ENCODE results near the gene TTF2. TPM values are rescaled to one million over a fixed set of nuclear protein-coding genes. Genes with fewer than 3 reads are reported as not detected.

TTF2 gene
- total RNA-seq, 2 donors from 2014 or later = 11.2 to 11.6 TPM

DNA sequence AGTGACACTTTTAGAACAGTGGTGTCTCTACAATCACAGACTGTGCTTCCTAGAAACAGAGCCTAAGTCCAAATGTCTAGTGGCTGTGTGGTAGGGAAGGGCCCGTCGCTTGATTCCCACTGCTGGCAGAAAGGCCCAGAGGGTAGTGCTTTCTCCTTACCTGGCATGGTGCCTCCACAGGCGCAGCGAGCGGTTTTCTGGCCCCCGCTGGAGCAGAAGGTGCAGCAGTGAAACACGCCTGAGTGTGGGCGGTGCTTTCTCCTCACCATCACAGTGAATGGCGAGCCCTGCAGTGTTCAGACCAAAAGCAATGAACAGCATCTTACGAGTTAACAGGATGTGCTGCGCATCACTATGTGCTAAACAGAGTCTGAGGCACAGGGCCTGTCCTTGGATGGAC lies 53.1 kb downstream of the TTF2 start:
- Histone ChIP-seq H3K9me3 (no peaks in the 10 kb centered on the region), H3K36me3 (no peaks in the 10 kb centered on the region), H3K27ac (no peak overlapping the region), H3K27me3 (replicated peaks; ENCODE audit: insufficient read depth) (no peaks in the 10 kb centered on the region), H3K4me1 (replicated peaks) (no peaks in the 10 kb centered on the region), H3K4me3 (no peak overlapping the region)
- DNase-seq (ENCODE audit: low spot score) = no peak
- 92% methylated on average over 11 of the region's 11 CpGs for WGBS
- intact Hi-C loops (cut with DNase I) = no loop called here
- TF ChIP-seq POLR2A (IDR thresholded peaks at IDR 0.05) (no peak), POLR2AphosphoS5 (IDR thresholded peaks at IDR 0.05) (no peak)
- TF ChIP-seq, protein P1, sequence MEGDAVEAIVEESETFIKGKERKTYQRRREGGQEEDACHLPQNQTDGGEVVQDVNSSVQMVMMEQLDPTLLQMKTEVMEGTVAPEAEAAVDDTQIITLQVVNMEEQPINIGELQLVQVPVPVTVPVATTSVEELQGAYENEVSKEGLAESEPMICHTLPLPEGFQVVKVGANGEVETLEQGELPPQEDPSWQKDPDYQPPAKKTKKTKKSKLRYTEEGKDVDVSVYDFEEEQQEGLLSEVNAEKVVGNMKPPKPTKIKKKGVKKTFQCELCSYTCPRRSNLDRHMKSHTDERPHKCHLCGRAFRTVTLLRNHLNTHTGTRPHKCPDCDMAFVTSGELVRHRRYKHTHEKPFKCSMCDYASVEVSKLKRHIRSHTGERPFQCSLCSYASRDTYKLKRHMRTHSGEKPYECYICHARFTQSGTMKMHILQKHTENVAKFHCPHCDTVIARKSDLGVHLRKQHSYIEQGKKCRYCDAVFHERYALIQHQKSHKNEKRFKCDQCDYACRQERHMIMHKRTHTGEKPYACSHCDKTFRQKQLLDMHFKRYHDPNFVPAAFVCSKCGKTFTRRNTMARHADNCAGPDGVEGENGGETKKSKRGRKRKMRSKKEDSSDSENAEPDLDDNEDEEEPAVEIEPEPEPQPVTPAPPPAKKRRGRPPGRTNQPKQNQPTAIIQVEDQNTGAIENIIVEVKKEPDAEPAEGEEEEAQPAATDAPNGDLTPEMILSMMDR (IDR thresholded peaks at IDR 0.05) = no peak

DNA sequence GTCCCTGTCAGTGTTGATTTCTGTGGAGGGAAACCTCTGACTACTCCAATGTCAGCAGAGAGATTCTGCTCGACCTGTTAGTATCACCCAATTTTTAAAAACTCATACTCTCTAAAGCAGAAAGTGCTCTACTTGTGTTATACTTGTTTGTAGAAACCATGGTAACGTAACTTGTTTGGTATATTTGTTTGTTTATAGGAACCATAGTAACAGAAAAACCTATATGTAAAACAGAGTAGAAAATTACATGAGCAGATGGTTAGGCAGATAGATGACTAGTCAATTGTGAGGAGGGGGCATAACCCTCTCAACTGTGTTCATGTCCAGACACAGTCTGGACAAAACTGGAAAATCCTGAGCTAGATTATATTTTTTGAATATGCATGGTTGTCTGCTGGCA lies 54.8 kb downstream of the TTF2 start:
- TF ChIP-seq POLR2A (IDR thresholded peaks at IDR 0.05) = no peak
- Histone ChIP-seq H3K4me3 (no peak overlapping the region), H3K27me3 (replicated peaks; ENCODE audit: insufficient read depth) (no peaks in the 10 kb centered on the region), H3K4me1 (replicated peaks) (no peaks in the 10 kb centered on the region), H3K36me3 (no peaks in the 10 kb centered on the region), H3K27ac (no peak overlapping the region), H3K9me3 (no peaks in the 10 kb centered on the region)
- DNase-seq (ENCODE audit: low spot score) = no peak
- intact Hi-C loops (cut with DNase I) = no loop called here
- WGBS = 73% methylated on average over 2 of the region's 2 CpGs

DNA sequence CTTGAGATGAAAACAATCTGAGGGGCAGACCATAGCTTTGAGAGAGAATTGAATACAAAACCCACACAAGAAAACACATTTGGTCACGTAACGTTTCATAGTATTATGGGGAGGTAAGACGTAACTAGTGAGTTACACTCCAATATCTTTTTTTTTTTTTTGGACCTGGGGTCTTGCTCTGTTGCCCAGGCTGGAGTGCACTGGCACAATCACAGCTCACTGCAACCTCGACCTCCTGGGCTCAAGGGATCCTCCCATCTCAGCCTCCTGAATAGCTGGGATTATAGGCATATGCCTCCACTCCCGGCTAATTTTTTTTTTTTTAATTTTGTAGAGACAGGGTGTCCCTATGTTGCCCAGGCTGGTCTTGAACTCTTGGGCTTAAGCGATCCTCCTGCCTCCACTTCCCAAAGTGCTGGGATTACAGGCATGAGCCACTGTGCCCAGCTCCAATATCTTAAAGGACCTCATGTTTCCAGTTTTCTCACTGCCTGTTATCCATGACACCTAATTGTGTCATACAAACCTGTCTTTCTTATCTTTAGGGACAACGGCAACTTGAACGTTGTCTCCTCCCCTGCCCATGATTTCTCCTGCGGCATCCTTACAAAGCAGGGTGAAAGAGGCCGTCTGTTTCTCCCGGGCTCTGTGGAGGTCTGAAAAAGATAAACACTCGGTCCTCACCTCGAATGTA lies 56.1 kb downstream of the TTF2 start:
- intact Hi-C loops (cut with DNase I) = no loop called here

DNA sequence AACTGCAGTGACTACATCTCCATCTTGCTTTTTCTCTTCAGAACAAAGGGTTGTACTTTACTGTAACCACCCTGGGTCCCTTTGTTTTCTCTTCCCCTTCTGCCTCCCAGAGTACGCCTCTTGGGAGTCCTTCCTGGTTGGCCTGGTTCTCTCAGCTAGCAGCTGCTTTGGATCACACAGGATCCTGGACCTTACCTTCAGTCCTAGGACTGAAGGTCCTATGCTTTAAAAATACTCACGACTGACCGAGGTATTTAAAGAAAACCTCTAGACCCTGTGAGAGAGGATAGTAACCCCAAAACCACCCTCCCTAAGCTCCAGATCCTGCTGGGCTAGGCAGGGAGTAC lies 56.6 kb downstream of the TTF2 start:
- DNase-seq (ENCODE audit: low spot score) = no peak
- H3K27me3 ChIP-seq (replicated peaks; ENCODE audit: insufficient read depth) = no peaks in the 10 kb centered on the region
- 67% methylated on average over 3 of the region's 3 CpGs for WGBS
- H3K4me1 ChIP-seq (replicated peaks) = no peaks in the 10 kb centered on the region
- no peak overlapping the region for H3K27ac ChIP-seq
- no peaks in the 10 kb centered on the region for H3K36me3 ChIP-seq
- H3K4me3 ChIP-seq = no peak overlapping the region
- TF ChIP-seq, protein P1 (IDR thresholded peaks at IDR 0.05) = no peak
- TF ChIP-seq POLR2A (IDR thresholded peaks at IDR 0.05) = no peak
- TF ChIP-seq POLR2AphosphoS5 (IDR thresholded peaks at IDR 0.05) = no peak
- intact Hi-C loops (cut with DNase I) = no loop called here
- no peaks in the 10 kb centered on the region for H3K9me3 ChIP-seq

More for the DNA sequence above, 56.1 kb downstream of the TTF2 start:
- H3K36me3 ChIP-seq = no peaks in the 10 kb centered on the region
- 86% methylated on average over 13 of the region's 13 CpGs for WGBS
- H3K9me3 ChIP-seq = no peaks in the 10 kb centered on the region
- no peaks in the 10 kb centered on the region for H3K4me1 ChIP-seq (replicated peaks)
- DNase-seq (ENCODE audit: low spot score) = no peak
- H3K27me3 ChIP-seq (replicated peaks; ENCODE audit: insufficient read depth) = no peaks in the 10 kb centered on the region
- no peak overlapping the region for H3K27ac ChIP-seq
- H3K4me3 ChIP-seq = no peak overlapping the region
- no peak for TF ChIP-seq POLR2A (IDR thresholded peaks at IDR 0.05)
- TF ChIP-seq, protein P1 (IDR thresholded peaks at IDR 0.05) = no peak
- TF ChIP-seq POLR2AphosphoS5 (IDR thresholded peaks at IDR 0.05) = no peak

DNA sequence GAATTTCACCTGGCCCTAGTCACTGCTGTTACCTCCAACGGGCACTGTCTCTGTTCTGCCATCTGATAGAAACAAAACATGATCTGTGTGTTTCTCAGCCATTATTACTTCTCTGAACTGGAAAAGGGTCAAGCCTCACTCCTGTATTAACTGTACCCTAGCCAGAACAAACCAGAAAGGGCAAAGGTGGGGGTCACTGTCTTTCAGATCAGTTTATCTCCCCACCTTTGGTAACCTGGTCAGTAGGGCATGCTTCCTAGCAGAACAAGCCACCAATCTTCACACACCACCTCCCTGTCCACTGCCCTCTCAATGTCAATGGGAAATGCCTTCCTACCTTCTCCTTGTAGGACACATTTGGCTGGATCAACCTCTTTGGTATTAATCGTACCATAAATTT lies 57.6 kb downstream of the TTF2 start:
- Histone ChIP-seq H3K4me3 (no peak overlapping the region), H3K27me3 (replicated peaks; ENCODE audit: insufficient read depth) (no peaks in the 10 kb centered on the region), H3K9me3 (no peaks in the 10 kb centered on the region), H3K4me1 (replicated peaks) (no peaks in the 10 kb centered on the region), H3K36me3 (no peaks in the 10 kb centered on the region), H3K27ac (no peak overlapping the region)
- DNase-seq (ENCODE audit: low spot score) = no peak
- TF ChIP-seq, protein P1 (IDR thresholded peaks at IDR 0.05) = no peak
- TF ChIP-seq POLR2A (IDR thresholded peaks at IDR 0.05) (no peak), POLR2AphosphoS5 (IDR thresholded peaks at IDR 0.05) (no peak)
- intact Hi-C loops (cut with DNase I) = no loop called here
- WGBS = 93% methylated on average over 2 of the region's 2 CpGs
